Activated CD8-positive, alpha-beta T cell treated with anti-CD3 and anti-CD28 coated beads for 36 hours (primary cell): ENCODE results near the gene FGF19. TPM values are rescaled to one million over a fixed set of nuclear protein-coding genes. Genes with fewer than 3 reads are reported as not detected.

Source experiments
- ATAC-seq: fragments of 200-7000 bp; cut with Tn5 transposase; one replicate; pipeline ENCODE4 v1.10.0; 2021; ENCODE audit warnings: mild to moderate bottlenecking, moderate library complexity
- CTCF ChIA-PET: fragments of 350-600 bp; sonication (Branson Sonifier 250); formaldehyde crosslinking; loops from one replicate; lab custom pipeline; 2021; ENCODE audit warnings: antibody characterized with exemption; lab: Charles Lee
- POLR2A ChIA-PET: fragments of 350-600 bp; sonication (Branson Sonifier 250); formaldehyde crosslinking; loops from one replicate; lab custom pipeline; 2021; ENCODE audit warnings: antibody characterized with exemption; lab: Charles Lee
- DNase-seq: peaks from one replicate; pipeline ENCODE4 v3.0.0-alpha.2; 2020
- H3K27ac Mint-ChIP-seq: one replicate; pipeline ENCODE4 v1.8.0; 2021; ENCODE audit warnings: mild to moderate bottlenecking, mixed read lengths
- H3K27me3 Mint-ChIP-seq: one replicate; pipeline ENCODE4 v1.8.0; 2021; ENCODE audit warnings: mixed read lengths
- H3K36me3 Mint-ChIP-seq: one replicate; pipeline ENCODE4 v1.8.0; 2021; ENCODE audit warnings: low read depth, mixed read lengths
- H3K4me1 Mint-ChIP-seq: one replicate; pipeline ENCODE4 v1.8.0; 2021; ENCODE audit warnings: low read depth, mixed read lengths
- H3K4me3 Mint-ChIP-seq: one replicate; pipeline ENCODE4 v1.8.0; 2021; ENCODE audit warnings: mild to moderate bottlenecking, moderate library complexity, mixed read lengths
- H3K9me3 Mint-ChIP-seq: one replicate; pipeline ENCODE4 v1.8.0; 2021; ENCODE audit warnings: mixed read lengths
- intact Hi-C: fragments of 100-400 bp; cut with micrococcal nuclease; formaldehyde crosslinking; loops from one replicate; pipeline ENCODE4 v1.10.0; 2022
- total RNA-seq, 2 experiments: library from RNA; stranded (reverse); gene quantifications; one replicate each; pipeline ENCODE4 v1.2.3, GENCODE V29; 2021
- TF ChIP-seq, protein P1 (sequence below): fragments of 200-600 bp; IDR thresholded peaks from one replicate; pipeline ENCODE4 v1.8.0; 2022; ENCODE audit warnings: antibody characterized with exemption, mild to moderate bottlenecking

The FGF19 gene
- total RNA-seq, 2 experiments from 2014 or later, result not detected

DNA sequence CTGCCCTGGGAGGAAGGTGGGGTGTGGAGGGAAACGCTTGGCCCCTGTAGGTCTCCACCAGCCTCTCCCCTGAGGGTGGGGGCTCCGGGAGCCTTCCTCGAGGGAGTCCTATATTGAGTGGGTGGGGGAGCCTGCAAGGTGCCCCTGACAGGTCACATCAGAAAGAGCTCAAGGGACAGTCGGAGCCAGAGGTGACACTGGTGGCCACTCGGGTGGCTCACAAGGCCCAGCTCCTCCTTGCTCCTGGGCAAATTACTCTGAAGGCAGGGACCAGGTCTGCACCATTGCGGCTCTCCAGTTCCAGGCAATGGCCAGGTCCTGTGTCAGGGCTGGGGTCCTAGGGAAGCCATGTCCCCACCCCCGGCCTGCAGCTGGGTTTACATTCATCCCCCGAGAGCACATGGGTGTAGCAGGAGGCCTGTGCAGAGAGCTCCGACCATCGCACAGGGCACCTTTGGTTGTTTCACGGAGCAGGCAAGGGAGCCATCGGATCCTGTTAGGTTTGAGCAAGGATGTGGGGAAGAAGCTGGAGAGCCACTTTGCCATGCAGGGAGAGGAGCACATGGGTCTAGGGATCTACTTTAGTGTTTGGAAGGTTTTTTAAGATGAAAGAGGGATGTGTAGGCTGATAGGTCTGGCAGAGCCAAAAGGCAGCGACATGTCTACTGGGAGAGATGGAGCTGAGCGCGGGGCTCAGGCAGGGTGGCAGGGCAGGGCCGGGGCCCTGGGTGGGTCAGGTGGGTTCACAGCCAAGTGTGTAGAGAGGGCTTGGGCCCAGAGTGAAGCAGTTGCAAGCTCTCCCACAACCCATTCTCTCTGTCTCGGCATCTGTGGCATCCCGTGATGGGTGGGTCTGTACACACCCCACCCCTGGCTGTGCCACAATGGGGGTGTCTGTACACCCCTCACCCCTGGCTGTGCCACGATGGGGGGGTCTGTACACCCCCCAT lies 48.1 kb downstream of the FGF19 start:
- POLR2A ChIA-PET, result no interaction called here
- DNase-seq (no peak), ATAC-seq (no peak)
- Mint-ChIP-seq H3K27me3 (no peaks in the 10 kb centered on the region), H3K36me3 (no peaks in the 10 kb centered on the region), H3K9me3 (no peaks in the 10 kb centered on the region), H3K27ac (no peak overlapping the region), H3K4me1 (no peaks in the 10 kb centered on the region), H3K4me3 (no peak overlapping the region)
- TF ChIP-seq, protein P1, sequence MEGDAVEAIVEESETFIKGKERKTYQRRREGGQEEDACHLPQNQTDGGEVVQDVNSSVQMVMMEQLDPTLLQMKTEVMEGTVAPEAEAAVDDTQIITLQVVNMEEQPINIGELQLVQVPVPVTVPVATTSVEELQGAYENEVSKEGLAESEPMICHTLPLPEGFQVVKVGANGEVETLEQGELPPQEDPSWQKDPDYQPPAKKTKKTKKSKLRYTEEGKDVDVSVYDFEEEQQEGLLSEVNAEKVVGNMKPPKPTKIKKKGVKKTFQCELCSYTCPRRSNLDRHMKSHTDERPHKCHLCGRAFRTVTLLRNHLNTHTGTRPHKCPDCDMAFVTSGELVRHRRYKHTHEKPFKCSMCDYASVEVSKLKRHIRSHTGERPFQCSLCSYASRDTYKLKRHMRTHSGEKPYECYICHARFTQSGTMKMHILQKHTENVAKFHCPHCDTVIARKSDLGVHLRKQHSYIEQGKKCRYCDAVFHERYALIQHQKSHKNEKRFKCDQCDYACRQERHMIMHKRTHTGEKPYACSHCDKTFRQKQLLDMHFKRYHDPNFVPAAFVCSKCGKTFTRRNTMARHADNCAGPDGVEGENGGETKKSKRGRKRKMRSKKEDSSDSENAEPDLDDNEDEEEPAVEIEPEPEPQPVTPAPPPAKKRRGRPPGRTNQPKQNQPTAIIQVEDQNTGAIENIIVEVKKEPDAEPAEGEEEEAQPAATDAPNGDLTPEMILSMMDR, result no peak
- CTCF ChIA-PET, result interaction anchor here (0.6 kb wide), 1 partner anchor 14 kb away, joined by 3 read pairs; no protein-coding TSS in a partner anchor
- intact Hi-C loops, result no loop called here

GRCh38 chr11:69654660-69655478 lies 49.0 kb downstream of the FGF19 start:
- ATAC-seq, result no peak
- no peak for DNase-seq
- Mint-ChIP-seq H3K36me3 (no peaks in the 10 kb centered on the region), H3K4me1 (no peaks in the 10 kb centered on the region), H3K27me3 (no peaks in the 10 kb centered on the region), H3K4me3 (no peak overlapping the region), H3K9me3 (no peaks in the 10 kb centered on the region), H3K27ac (no peak overlapping the region)
- ChIA-PET POLR2A (no interaction called here), CTCF (no interaction called here)
- TF ChIP-seq, protein P1, result no peak
- intact Hi-C loops, result no loop called here

- Mint-ChIP-seq H3K4me1 (no peaks in the 10 kb centered on the region), H3K27me3 (no peaks in the 10 kb centered on the region), H3K27ac (no peak overlapping the region), H3K4me3 (no peak overlapping the region), H3K36me3 (no peaks in the 10 kb centered on the region), H3K9me3 (no peaks in the 10 kb centered on the region)
- ATAC-seq (no peak), DNase-seq (no peak)
- TF ChIP-seq, protein P1, result no peak
- CTCF ChIA-PET, result interaction anchor here (0.6 kb wide), 1 partner anchor 11 kb away, joined by 3 read pairs; no protein-coding TSS in a partner anchor
- POLR2A ChIA-PET, result no interaction called here
- intact Hi-C loops, result no loop called here
These were observed 49.7 kb downstream of the FGF19 start for GRCh38 chr11:69654001-69654659.

GRCh38 chr11:69653406-69653960 lies 50.3 kb downstream of the FGF19 start:
- intact Hi-C loops, result no loop called here
- DNase-seq, result no peak
- Mint-ChIP-seq H3K4me3 (no peak overlapping the region), H3K27me3 (no peaks in the 10 kb centered on the region), H3K4me1 (no peaks in the 10 kb centered on the region), H3K27ac (no peak overlapping the region), H3K36me3 (no peaks in the 10 kb centered on the region), H3K9me3 (no peaks in the 10 kb centered on the region)
- TF ChIP-seq, protein P1, result no peak
- ChIA-PET POLR2A (no interaction called here), CTCF (interaction anchor here (0.6 kb wide), 1 partner anchor 11 kb away, joined by 3 read pairs; no protein-coding TSS in a partner anchor)
- ATAC-seq, result no peak
